ENCODE data around the gene LLGL2. TPM values are rescaled to one million over a fixed set of nuclear protein-coding genes. Genes with fewer than 3 reads are reported as not detected.

LLGL2 gene
- total RNA-seq, 4 donors from 2014 or later: 57.3 to 96.0 (median 79.6) TPM

DNA sequence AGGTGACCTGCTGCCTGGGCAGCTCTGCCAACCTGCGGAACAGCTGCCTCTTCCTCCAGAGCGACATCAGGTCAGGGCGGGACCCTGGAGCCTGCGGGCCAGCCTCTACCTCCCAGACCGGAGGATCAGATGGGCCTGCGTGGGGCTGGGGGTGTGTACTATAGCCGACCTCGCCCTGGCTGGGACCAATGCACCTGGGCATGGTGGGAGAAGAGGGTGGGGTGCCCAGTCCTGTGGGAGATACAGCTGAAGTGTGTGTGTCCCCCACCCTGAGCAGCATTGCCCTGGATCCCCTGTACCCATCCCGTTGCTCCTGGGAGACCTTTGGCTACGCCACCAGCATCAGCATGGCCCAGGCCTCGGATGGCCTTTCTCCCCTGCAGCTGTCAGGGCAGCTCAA lies 29.5 kb upstream of the LLGL2 start:
- no peak overlapping the region for H3K4me3 ChIP-seq (ENCODE audit: low read depth, poor library complexity, severe bottlenecking)
- intact Hi-C loops (cut with DNase I; ENCODE audit: low total_unique reads): no loop called here
- WGBS, 2 donors: 87 to 93% methylated on average over 7 to 11 of the region's 11 CpGs
- TF ChIP-seq CTCF (IDR thresholded peaks at IDR 0.05): no peak
- TF ChIP-seq POLR2A (IDR thresholded peaks at IDR 0.05): no peak
- no peak for DNase-seq (ENCODE audit: low spot score in 2 of 2)

- DNase-seq (ENCODE audit: low spot score in 2 of 2): no peak
- intact Hi-C loops (cut with DNase I; ENCODE audit: low total_unique reads): no loop called here
- no peak overlapping the region for H3K4me3 ChIP-seq (ENCODE audit: low read depth, poor library complexity, severe bottlenecking)
- TF ChIP-seq POLR2A (IDR thresholded peaks at IDR 0.05) (no peak), CTCF (IDR thresholded peaks at IDR 0.05) (no peak)
- 71 to 79% methylated on average over 21 of the region's 21 CpGs for WGBS, 2 donors
Measured at GRCh38 chr17:75498039-75498725, 27.3 kb upstream of the LLGL2 start.

GRCh38 chr17:75498726-75499213 lies 26.7 kb upstream of the LLGL2 start:
- intact Hi-C loops (cut with DNase I; ENCODE audit: low total_unique reads): no loop called here
- WGBS, 2 donors: 63 to 64% methylated on average over 13 to 16 of the region's 16 CpGs
- no peak for DNase-seq (ENCODE audit: low spot score in 2 of 2)
- H3K4me3 ChIP-seq (ENCODE audit: low read depth, poor library complexity, severe bottlenecking): no peak overlapping the region
- TF ChIP-seq CTCF (IDR thresholded peaks at IDR 0.05): no peak
- no peak for TF ChIP-seq POLR2A (IDR thresholded peaks at IDR 0.05)

GRCh38 chr17:75499313-75500022 lies 26.0 kb upstream of the LLGL2 start:
- WGBS, 2 donors: 57 to 64% methylated on average over 12 to 16 of the region's 16 CpGs
- no peak overlapping the region for H3K4me3 ChIP-seq (ENCODE audit: low read depth, poor library complexity, severe bottlenecking)
- no peak for TF ChIP-seq POLR2A (IDR thresholded peaks at IDR 0.05)
- TF ChIP-seq CTCF (IDR thresholded peaks at IDR 0.05): no peak
- intact Hi-C loops (cut with DNase I; ENCODE audit: low total_unique reads): no loop called here
- DNase-seq (ENCODE audit: low spot score in 2 of 2): no peak

- no peak for DNase-seq (ENCODE audit: low spot score in 2 of 2)
- 86 to 87% methylated on average over 8 to 9 of the region's 17 CpGs for WGBS, 2 donors
- intact Hi-C loops (cut with DNase I; ENCODE audit: low total_unique reads): no loop called here
- no peak overlapping the region for H3K4me3 ChIP-seq (ENCODE audit: low read depth, poor library complexity, severe bottlenecking)
- TF ChIP-seq POLR2A (IDR thresholded peaks at IDR 0.05) (no peak), CTCF (IDR thresholded peaks at IDR 0.05) (no peak)
Measured at GRCh38 chr17:75500419-75501216, 24.9 kb upstream of the LLGL2 start.
